ENCODE measurements around the gene TDRD12. TPM values are rescaled to one million over a fixed set of nuclear protein-coding genes. Genes with fewer than 3 reads are reported as not detected.

TDRD12 gene
- total RNA-seq, 2 experiments from 2014 or later, result 0.14 to 0.22 TPM

DNA sequence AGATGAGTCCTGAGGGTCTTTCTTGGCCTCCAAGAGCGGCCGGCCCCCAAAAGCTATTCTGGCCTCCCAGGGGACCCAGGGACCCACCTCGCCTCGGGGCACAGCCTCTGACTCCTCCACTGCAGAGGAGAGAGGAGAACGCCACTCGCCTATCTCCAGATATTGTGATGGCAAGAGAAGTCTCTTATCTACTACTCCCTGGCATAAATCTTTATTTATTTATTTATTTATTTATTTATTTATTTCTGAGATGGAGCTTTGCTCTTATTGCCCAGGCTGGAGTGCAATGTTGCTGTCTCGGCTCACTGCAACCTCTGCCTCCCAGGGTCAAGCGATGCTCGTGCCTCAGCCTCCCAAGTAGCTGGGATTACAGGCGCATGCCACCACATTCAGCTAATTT lies 139.0 kb downstream of the TDRD12 start:
- DNase-seq, result no peak
- Mint-ChIP-seq H3K27ac (no peak overlapping the region), H3K4me1 (ENCODE audit: low read depth) (no peaks in the 10 kb centered on the region), H3K27me3 (no peaks in the 10 kb centered on the region), H3K4me3 (no peak overlapping the region), H3K9me3 (no peaks in the 10 kb centered on the region), H3K36me3 (ENCODE audit: low read depth) (no peaks in the 10 kb centered on the region)
- H3K9me3 ChIP-seq (ENCODE audit: control insufficient read depth in 1 of 2, insufficient read depth in 1 of 2, low read length in 2 of 2), result peaks cover 0 to 4% of the 10 kb centered on the region in 2 experiments
- ChIA-PET POLR2A (no interaction called here), CTCF (no interaction called here)
- no peak overlapping the region for H3K4me3 ChIP-seq (ENCODE audit: low read length)
- no peaks in the 10 kb centered on the region for H3K36me3 ChIP-seq (ENCODE audit: insufficient read depth, low read length)
- H3K27ac ChIP-seq (ENCODE audit: low read depth in 1 of 2, low read length in 2 of 2), result no peak overlapping the region
- no peaks in the 10 kb centered on the region for H3K27me3 ChIP-seq (ENCODE audit: control insufficient read depth in 1 of 2, insufficient read depth in 2 of 2, low read length in 2 of 2)
- TF ChIP-seq, protein P1, sequence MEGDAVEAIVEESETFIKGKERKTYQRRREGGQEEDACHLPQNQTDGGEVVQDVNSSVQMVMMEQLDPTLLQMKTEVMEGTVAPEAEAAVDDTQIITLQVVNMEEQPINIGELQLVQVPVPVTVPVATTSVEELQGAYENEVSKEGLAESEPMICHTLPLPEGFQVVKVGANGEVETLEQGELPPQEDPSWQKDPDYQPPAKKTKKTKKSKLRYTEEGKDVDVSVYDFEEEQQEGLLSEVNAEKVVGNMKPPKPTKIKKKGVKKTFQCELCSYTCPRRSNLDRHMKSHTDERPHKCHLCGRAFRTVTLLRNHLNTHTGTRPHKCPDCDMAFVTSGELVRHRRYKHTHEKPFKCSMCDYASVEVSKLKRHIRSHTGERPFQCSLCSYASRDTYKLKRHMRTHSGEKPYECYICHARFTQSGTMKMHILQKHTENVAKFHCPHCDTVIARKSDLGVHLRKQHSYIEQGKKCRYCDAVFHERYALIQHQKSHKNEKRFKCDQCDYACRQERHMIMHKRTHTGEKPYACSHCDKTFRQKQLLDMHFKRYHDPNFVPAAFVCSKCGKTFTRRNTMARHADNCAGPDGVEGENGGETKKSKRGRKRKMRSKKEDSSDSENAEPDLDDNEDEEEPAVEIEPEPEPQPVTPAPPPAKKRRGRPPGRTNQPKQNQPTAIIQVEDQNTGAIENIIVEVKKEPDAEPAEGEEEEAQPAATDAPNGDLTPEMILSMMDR (IDR thresholded peaks at IDR 0.05), result no peak
- no peak for ATAC-seq (ENCODE audit: poor library complexity)
- H3K4me1 ChIP-seq (ENCODE audit: insufficient read depth, low read length), result no peaks in the 10 kb centered on the region
- intact Hi-C loops (cut with DNase I, micrococcal nuclease), result no loop called here

GRCh38 chr19:32859591-32859990 lies 140.0 kb downstream of the TDRD12 start:
- POLR2A ChIA-PET, result no interaction called here
- no peak for ATAC-seq (ENCODE audit: poor library complexity)
- no peak overlapping the region for H3K27ac ChIP-seq (ENCODE audit: low read depth in 1 of 2, low read length in 2 of 2)
- H3K27me3 ChIP-seq (ENCODE audit: control insufficient read depth in 1 of 2, insufficient read depth in 2 of 2, low read length in 2 of 2), result no peaks in the 10 kb centered on the region
- TF ChIP-seq, protein P1 (IDR thresholded peaks at IDR 0.05), result no peak
- H3K4me1 ChIP-seq (ENCODE audit: insufficient read depth, low read length), result no peaks in the 10 kb centered on the region
- no peaks in the 10 kb centered on the region for H3K36me3 Mint-ChIP-seq (ENCODE audit: low read depth)
- no peak overlapping the region for H3K4me3 ChIP-seq (ENCODE audit: low read length)
- peaks cover 0 to 4% of the 10 kb centered on the region in 2 experiments for H3K9me3 ChIP-seq (ENCODE audit: control insufficient read depth in 1 of 2, insufficient read depth in 1 of 2, low read length in 2 of 2)
- CTCF ChIA-PET, result no interaction called here
- H3K4me3 Mint-ChIP-seq, result no peak overlapping the region
- no peaks in the 10 kb centered on the region for H3K4me1 Mint-ChIP-seq (ENCODE audit: low read depth)
- H3K9me3 Mint-ChIP-seq, result no peaks in the 10 kb centered on the region
- no peaks in the 10 kb centered on the region for H3K27me3 Mint-ChIP-seq
- no peak for DNase-seq
- H3K27ac Mint-ChIP-seq, result no peak overlapping the region
- H3K36me3 ChIP-seq (ENCODE audit: insufficient read depth, low read length), result no peaks in the 10 kb centered on the region
- intact Hi-C loops (cut with DNase I, micrococcal nuclease), result no loop called here

DNA sequence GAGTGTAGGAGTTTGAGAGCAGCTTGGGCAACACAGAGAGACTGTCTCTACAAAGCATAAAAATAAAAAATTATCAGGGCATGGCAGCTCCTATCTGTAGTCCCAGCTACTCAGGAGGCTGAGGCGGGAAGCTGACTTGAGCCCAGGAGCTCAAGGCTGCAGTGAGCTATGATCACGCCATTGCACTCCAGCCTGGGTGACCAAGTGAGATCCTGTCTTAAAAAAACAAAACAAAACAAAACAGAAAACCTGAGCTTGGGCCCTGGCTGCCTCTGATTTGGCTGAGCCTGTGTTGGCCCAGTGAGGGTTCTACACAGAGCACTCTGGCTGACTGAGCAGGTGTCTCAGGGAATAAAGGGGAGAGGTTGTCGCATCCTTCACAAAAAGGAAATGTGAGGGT lies 142.0 kb downstream of the TDRD12 start:
- Histone ChIP-seq H3K4me3 (ENCODE audit: low read length) (no peak overlapping the region), H3K36me3 (ENCODE audit: insufficient read depth, low read length) (no peaks in the 10 kb centered on the region), H3K27me3 (ENCODE audit: control insufficient read depth in 1 of 2, insufficient read depth in 2 of 2, low read length in 2 of 2) (no peaks in the 10 kb centered on the region), H3K27ac (ENCODE audit: low read depth in 1 of 2, low read length in 2 of 2) (no peak overlapping the region), H3K9me3 (ENCODE audit: control insufficient read depth in 1 of 2, insufficient read depth in 1 of 2, low read length in 2 of 2) (peaks cover 0 to 4% of the 10 kb centered on the region in 2 experiments), H3K4me1 (ENCODE audit: insufficient read depth, low read length) (no peaks in the 10 kb centered on the region)
- Mint-ChIP-seq H3K27me3 (no peaks in the 10 kb centered on the region), H3K4me1 (ENCODE audit: low read depth) (no peaks in the 10 kb centered on the region), H3K36me3 (ENCODE audit: low read depth) (no peaks in the 10 kb centered on the region), H3K9me3 (no peaks in the 10 kb centered on the region), H3K4me3 (no peak overlapping the region), H3K27ac (no peak overlapping the region)
- TF ChIP-seq, protein P1 (IDR thresholded peaks at IDR 0.05), result no peak
- intact Hi-C loops (cut with DNase I, micrococcal nuclease), result no loop called here
- ChIA-PET CTCF (no interaction called here), POLR2A (no interaction called here)
- no peak for DNase-seq
- ATAC-seq (ENCODE audit: poor library complexity), result no peak
